GM04504 (cell line): ENCODE measurements around the gene POM121C.
"Not testable (repeated sequence)": the region's sequence is repeated elsewhere in the genome, so short reads cannot be mapped to it uniquely, and the experiment has no call there.

Experiments
- DNase-seq: peaks from one replicate; pipeline ENCODE4 v3.0.0-alpha.2; 2012; ENCODE audit warnings: low read depth

Gene POM121C

DNA sequence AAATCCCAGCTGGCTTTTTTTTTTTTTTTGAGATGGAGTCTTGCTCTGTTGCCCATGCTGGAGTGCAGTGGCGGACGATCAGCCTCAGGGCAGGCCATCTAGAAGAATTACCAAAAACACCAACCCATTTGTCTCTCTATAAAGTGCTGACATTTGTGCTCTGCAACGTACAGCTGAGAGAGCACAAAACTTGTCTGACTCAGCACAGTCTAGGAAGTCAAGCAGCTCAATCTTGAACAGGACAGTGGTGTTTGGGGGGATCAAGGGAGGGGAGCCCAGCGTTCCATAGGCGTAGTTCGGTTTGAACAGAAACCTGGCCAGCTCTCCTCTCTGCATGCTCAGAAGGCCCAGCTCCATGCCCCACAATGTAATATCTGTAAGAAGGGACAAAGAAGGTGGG lies 92.9 kb downstream of the POM121C start:
- not testable (repeated sequence) for DNase-seq

DNA sequence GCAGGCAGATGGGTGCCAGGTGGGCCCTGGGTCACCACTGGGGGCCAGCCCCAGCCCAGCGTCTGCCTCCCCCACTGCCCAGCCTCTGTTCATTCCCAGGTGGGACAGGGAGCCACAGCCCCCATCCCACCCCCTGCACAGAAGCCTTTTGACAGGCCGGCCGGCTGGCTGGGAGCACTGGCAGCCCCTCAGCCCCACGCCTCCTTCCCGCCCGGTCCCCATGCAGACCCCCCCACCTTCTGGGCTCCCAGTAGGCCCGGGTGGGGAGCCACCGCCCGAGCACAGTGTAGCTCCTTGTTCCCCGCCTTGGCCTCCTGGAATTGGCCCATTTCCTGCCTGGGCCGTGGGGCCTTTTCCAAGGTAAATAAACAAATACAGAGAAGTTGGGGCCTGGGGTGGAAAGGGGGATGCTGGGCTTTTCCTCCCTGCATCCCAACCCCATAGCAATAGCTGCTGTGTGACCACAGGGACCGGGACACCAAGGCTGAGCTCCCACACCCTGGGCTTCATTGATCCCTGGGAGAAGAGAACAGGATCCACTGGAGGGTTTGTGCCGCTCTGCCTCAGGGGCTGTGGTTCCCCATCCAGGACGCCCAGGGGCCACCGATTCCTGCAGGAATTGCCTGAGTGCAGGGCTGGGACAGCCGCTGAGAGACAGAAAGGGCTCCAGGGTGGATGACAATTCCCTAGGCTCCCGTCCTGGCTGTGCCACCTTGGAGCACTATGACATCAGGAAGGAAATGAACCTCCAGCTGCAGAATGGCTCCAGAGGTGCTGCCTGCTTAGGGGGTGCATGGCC lies 111.4 kb downstream of the POM121C start:
- not testable (repeated sequence) for DNase-seq

DNA sequence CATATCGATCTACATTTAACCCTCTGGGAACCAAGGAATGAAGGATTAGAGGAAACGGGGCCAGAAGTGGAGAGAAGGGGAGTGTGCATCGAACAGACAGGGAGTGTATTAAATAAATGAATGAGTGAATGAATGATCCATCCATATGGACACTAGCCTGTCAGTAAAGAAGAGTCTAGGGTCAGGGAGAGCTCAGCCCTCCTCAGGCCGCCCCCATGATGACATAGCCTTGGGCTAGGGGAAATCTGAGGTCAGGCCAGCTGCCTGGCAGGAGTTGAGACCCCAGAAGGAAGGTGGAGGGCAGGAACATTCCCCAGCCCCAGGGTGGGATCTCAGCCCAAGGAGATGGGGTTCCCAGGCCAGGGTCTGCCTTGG lies 112.0 kb downstream of the POM121C start:
- not testable (repeated sequence) for DNase-seq

DNA sequence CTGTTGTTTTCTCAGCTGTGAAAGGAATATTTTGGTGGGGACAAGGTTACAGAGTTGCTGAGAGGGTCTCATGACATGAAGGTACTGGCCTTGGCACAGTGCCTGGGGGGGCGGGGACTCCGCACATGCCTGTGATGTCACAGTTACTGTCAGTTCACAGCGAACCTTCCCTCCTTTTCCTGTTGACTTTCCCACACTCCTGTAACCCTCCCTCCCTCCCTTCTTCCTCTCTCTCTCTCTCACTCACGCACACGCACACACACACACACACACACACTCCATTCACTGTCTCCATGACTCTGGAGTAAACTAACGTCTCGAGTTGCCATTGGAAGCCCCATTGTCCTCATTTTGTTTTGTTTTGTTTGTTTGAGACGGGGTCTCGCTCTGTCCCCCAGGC lies 118.8 kb downstream of the POM121C start:
- DNase-seq, result not testable (repeated sequence)
